WTC11 (cell line): Measurements from ENCODE around the gene AKAP1. TPM values are rescaled to one million over a fixed set of nuclear protein-coding genes. Genes with fewer than 3 reads are reported as not detected.

Source experiments
- ATAC-seq: fragments of 200-7000 bp; cut with Tn5 transposase; 2 replicates; pipeline ENCODE4 v1.10.0; 2021; ENCODE audit warnings: mild to moderate bottlenecking, moderate library complexity
- CTCF ChIA-PET: fragments of 300-600 bp; sonication (Branson Sonifier 250); formaldehyde crosslinking; loops from one replicate; lab custom pipeline; 2021; ENCODE audit warnings: antibody characterized with exemption; lab: Charles Lee
- POLR2A ChIA-PET: fragments of 350-600 bp; sonication (Branson Sonifier 250); formaldehyde crosslinking; loops from one replicate; lab custom pipeline; 2021; ENCODE audit warnings: antibody characterized with exemption; lab: Charles Lee
- DNase-seq: peaks from one replicate; pipeline ENCODE4 v3.0.0; 2021; ENCODE audit warnings: low spot score
- H3K27ac Mint-ChIP-seq: 2 replicates; pipeline ENCODE4 v1.8.0; 2021; ENCODE audit warnings: mixed read lengths
- H3K27me3 Mint-ChIP-seq: 2 replicates; pipeline ENCODE4 v1.8.0; 2021; ENCODE audit warnings: low read depth, mild to moderate bottlenecking, moderate library complexity, mixed read lengths
- H3K36me3 Mint-ChIP-seq: 2 replicates; pipeline ENCODE4 v1.8.0; 2021; ENCODE audit warnings: mixed read lengths
- H3K4me1 Mint-ChIP-seq: 2 replicates; pipeline ENCODE4 v1.8.0; 2022; ENCODE audit warnings: mixed read lengths
- H3K4me3 Mint-ChIP-seq: 2 replicates; pipeline ENCODE4 v1.8.0; 2021; ENCODE audit warnings: mild to moderate bottlenecking, moderate library complexity, mixed read lengths
- H3K9me3 Mint-ChIP-seq: 2 replicates; pipeline ENCODE4 v1.8.0; 2021; ENCODE audit warnings: mixed read lengths
- E2F5 ChIP-seq: sonication (generic); formaldehyde crosslinking; IDR thresholded peaks from 2 replicates; pipeline ENCODE4 v1.8.1; 2022; ENCODE audit warnings: mild to moderate bottlenecking, moderate library complexity, missing genetic modification reagents
- GABPB1 ChIP-seq: sonication (generic); formaldehyde crosslinking; IDR thresholded peaks from 2 replicates; pipeline ENCODE4 v1.8.1; 2023; ENCODE audit warnings: mild to moderate bottlenecking, missing genetic modification reagents
- JAZF1 ChIP-seq: fragments of 250-450 bp; sonication (Bioruptor Pico); IDR thresholded peaks from 2 replicates; pipeline ENCODE4 v1.9.0; 2021; ENCODE audit warnings: moderate library complexity, mild to moderate bottlenecking, inconsistent platforms
- JUN ChIP-seq: sonication (generic); formaldehyde crosslinking; IDR thresholded peaks from 2 replicates; pipeline ENCODE4 v1.8.0; 2023; ENCODE audit warnings: mild to moderate bottlenecking, missing genetic modification reagents
- MAX ChIP-seq: sonication (generic); formaldehyde crosslinking; IDR thresholded peaks from 2 replicates; pipeline ENCODE4 v1.8.0; 2022; ENCODE audit warnings: mild to moderate bottlenecking, missing genetic modification reagents
- MLX ChIP-seq: sonication (generic); formaldehyde crosslinking; IDR thresholded peaks from 2 replicates; pipeline ENCODE4 v1.8.1; 2023; ENCODE audit warnings: mild to moderate bottlenecking, missing genetic modification reagents, moderate library complexity
- MYBL2 ChIP-seq: sonication (generic); formaldehyde crosslinking; IDR thresholded peaks from 2 replicates; pipeline ENCODE4 v1.8.1; 2023; ENCODE audit warnings: mild to moderate bottlenecking, moderate library complexity, missing genetic modification reagents
- OVOL2 ChIP-seq: fragments of 250-450 bp; sonication (Bioruptor Pico); IDR thresholded peaks from 2 replicates; pipeline ENCODE4 v1.9.0; 2021; ENCODE audit warnings: mild to moderate bottlenecking, borderline replicate concordance
- PREB ChIP-seq: sonication (generic); formaldehyde crosslinking; IDR thresholded peaks from 2 replicates; pipeline ENCODE4 v1.8.1; 2022; ENCODE audit warnings: mild to moderate bottlenecking, missing genetic modification reagents, moderate library complexity, borderline replicate concordance
- SOX15 ChIP-seq: fragments of 250-450 bp; sonication (Bioruptor Pico); IDR thresholded peaks from 2 replicates; pipeline ENCODE4 v1.9.0; 2021; ENCODE audit warnings: mild to moderate bottlenecking
- USF1 ChIP-seq: sonication (generic); formaldehyde crosslinking; IDR thresholded peaks from 2 replicates; pipeline ENCODE4 v1.8.0; 2022; ENCODE audit warnings: mild to moderate bottlenecking, missing genetic modification reagents
- ZBTB43 ChIP-seq: sonication (generic); formaldehyde crosslinking; IDR thresholded peaks from 2 replicates; pipeline ENCODE4 v1.8.1; 2023; ENCODE audit warnings: mild to moderate bottlenecking, missing genetic modification reagents
- ZNF121 ChIP-seq: sonication (generic); formaldehyde crosslinking; IDR thresholded peaks from 2 replicates; pipeline ENCODE4 v1.8.0; 2023; ENCODE audit warnings: missing genetic modification reagents
- ZNF263 ChIP-seq: sonication (generic); formaldehyde crosslinking; IDR thresholded peaks from 2 replicates; pipeline ENCODE4 v1.8.1; 2022; ENCODE audit warnings: low read depth, mild to moderate bottlenecking, moderate library complexity, missing genetic modification reagents
- ZNF416 ChIP-seq: fragments of 250-450 bp; sonication (Bioruptor Pico); IDR thresholded peaks from 2 replicates; pipeline ENCODE4 v1.9.0; 2021; ENCODE audit warnings: mild to moderate bottlenecking, inconsistent platforms
- ZNF423 ChIP-seq: fragments of 250-450 bp; sonication (Bioruptor Pico); IDR thresholded peaks from 2 replicates; pipeline ENCODE4 v2.1.2; 2022; ENCODE audit warnings: mild to moderate bottlenecking, moderate library complexity
- ZNF425 ChIP-seq: fragments of 250-450 bp; sonication (Bioruptor Pico); conservative IDR thresholded peaks from 2 replicates; pipeline ENCODE4 v1.9.0; 2021; ENCODE audit warnings: mild to moderate bottlenecking
- ZNF671 ChIP-seq: fragments of 250-450 bp; sonication (Bioruptor Pico); IDR thresholded peaks from 2 replicates; pipeline ENCODE4 v1.8.0; 2021; ENCODE audit warnings: mild to moderate bottlenecking
- total RNA-seq: library from RNA; stranded (reverse); gene quantifications from 3 replicates; pipeline ENCODE4 v1.2.3, GENCODE V29; 2021

AKAP1 gene
- total RNA-seq, 1 experiment from 2014 or later = 74.5 TPM

GRCh38 chr17:57073626-57074025 is 11.4 kb upstream of the AKAP1 start:
- ATAC-seq (no peak), DNase-seq (no peak)
- no peak overlapping the region for H3K4me3 Mint-ChIP-seq
- no peaks in the 10 kb centered on the region for H3K9me3 Mint-ChIP-seq
- H3K27me3 Mint-ChIP-seq = no peaks in the 10 kb centered on the region
- H3K27ac Mint-ChIP-seq = no peak overlapping the region
- CTCF ChIA-PET = interaction anchor here (0.9 to 1.7 kb wide), 7 partner anchors 11 to 710 kb away, joined by 3 to 18 read pairs (median 4); partner anchors contain the start of gene AKAP1
- TF ChIP-seq JUN = no peak
- TF ChIP-seq SOX15 (CRISPR knock-in tag) = no peak
- peaks cover 47% of the 10 kb centered on the region for H3K4me1 Mint-ChIP-seq
- H3K36me3 Mint-ChIP-seq = no peaks in the 10 kb centered on the region
- POLR2A ChIA-PET = no interaction called here

GRCh38 chr17:57075193-57075592 is 9.9 kb upstream of the AKAP1 start:
- no peak for ATAC-seq
- no peaks in the 10 kb centered on the region for H3K27me3 Mint-ChIP-seq
- TF ChIP-seq MYBL2 (CRISPR knock-in tag) (no peak), ZNF121 (no peak), JAZF1 (CRISPR knock-in tag) (no peak), E2F5 (CRISPR knock-in tag) (no peak), ZNF425 (CRISPR knock-in tag) (no peak), ZNF423 (CRISPR knock-in tag) (no peak), OVOL2 (CRISPR knock-in tag) (no peak), MAX (CRISPR knock-in tag) (no peak), PREB (no peak), ZBTB43 (CRISPR knock-in tag) (no peak), ZNF416 (CRISPR knock-in tag) (no peak), GABPB1 (CRISPR knock-in tag) (no peak), MLX (CRISPR knock-in tag) (no peak), ZNF263 (CRISPR knock-in tag) (no peak)
- TF ChIP-seq, all 79 proteins: peak for 0
- POLR2A ChIA-PET = no interaction called here
- DNase-seq = no peak
- Mint-ChIP-seq H3K9me3 (no peaks in the 10 kb centered on the region), H3K4me3 (no peak overlapping the region), H3K4me1 (peaks cover 37% of the 10 kb centered on the region), H3K27ac (peak overlapping the region; percentile 16; the same call in 1 of the 2 replicates), H3K36me3 (no peaks in the 10 kb centered on the region)
- CTCF ChIA-PET = interaction anchor here (1.1 to 1.8 kb wide), 3 partner anchors 9 to 65 kb away, joined by 3 to 4 read pairs (median 3); no protein-coding TSS in a partner anchor

GRCh38 chr17:57075785-57076184 is 9.3 kb upstream of the AKAP1 start:
- POLR2A ChIA-PET = no interaction called here
- no peaks in the 10 kb centered on the region for H3K36me3 Mint-ChIP-seq
- H3K4me3 Mint-ChIP-seq = no peak overlapping the region
- no peak overlapping the region for H3K27ac Mint-ChIP-seq
- TF ChIP-seq ZNF671 = no peak
- TF ChIP-seq USF1 (CRISPR knock-in tag) = no peak
- TF ChIP-seq, all 79 proteins: peak for 0
- CTCF ChIA-PET = interaction anchor here (1.8 kb wide), 1 partner anchor 66 kb away, joined by 4 read pairs; no protein-coding TSS in a partner anchor
- no peaks in the 10 kb centered on the region for H3K27me3 Mint-ChIP-seq
- no peaks in the 10 kb centered on the region for H3K9me3 Mint-ChIP-seq
- H3K4me1 Mint-ChIP-seq = peaks cover 41% of the 10 kb centered on the region
- no peak for DNase-seq
- ATAC-seq = no peak
